ENCODE data around the gene GFPT1.

The GFPT1 gene

DNA sequence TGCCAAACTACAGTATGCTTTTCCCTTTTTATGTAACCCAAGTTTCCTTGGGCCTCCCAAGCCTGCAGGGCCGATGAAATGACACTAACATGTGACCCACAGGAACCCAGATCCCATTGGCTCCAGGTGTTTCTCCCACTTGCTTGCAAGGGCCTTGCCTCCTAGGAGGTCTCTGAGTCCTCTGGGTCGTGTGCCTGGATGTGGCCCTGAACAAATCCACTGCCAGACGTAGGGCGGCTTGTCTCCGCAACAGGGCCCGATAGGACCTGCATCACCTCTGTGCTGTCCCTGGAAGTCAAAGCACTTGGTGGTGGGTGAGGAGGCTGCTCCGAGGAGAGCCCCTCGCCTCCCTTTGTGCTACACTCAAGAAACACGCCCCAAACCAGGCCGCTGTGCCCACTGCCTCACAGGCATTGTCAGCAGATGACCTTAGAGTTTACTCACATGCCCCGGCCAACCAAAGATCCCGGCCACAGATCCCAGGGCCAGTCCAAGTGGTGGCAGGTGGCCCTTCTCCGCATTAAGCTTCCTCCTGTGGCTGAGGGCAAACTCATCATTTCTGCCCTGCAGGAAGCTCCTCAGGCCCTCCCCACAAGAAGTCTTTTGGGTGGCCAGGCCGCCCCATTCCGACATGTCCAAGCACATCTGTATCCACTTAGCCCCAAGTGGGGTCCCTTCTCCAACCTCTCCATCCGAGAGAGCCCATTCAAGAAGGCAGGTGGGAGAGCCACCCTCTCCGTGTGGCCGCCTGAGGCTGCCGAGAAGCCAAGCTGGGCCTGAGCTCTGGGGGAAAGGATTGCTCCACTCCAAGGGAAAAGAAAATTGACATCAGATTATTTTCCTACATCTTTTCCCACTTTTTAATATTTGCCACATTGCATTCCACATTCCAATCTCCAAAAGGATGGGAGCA, 76.7 kb downstream of the GFPT1 start:
- TF ChIP-seq, protein P1, sequence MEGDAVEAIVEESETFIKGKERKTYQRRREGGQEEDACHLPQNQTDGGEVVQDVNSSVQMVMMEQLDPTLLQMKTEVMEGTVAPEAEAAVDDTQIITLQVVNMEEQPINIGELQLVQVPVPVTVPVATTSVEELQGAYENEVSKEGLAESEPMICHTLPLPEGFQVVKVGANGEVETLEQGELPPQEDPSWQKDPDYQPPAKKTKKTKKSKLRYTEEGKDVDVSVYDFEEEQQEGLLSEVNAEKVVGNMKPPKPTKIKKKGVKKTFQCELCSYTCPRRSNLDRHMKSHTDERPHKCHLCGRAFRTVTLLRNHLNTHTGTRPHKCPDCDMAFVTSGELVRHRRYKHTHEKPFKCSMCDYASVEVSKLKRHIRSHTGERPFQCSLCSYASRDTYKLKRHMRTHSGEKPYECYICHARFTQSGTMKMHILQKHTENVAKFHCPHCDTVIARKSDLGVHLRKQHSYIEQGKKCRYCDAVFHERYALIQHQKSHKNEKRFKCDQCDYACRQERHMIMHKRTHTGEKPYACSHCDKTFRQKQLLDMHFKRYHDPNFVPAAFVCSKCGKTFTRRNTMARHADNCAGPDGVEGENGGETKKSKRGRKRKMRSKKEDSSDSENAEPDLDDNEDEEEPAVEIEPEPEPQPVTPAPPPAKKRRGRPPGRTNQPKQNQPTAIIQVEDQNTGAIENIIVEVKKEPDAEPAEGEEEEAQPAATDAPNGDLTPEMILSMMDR (conservative IDR thresholded peaks at IDR 0.05; ENCODE audit: low read depth, low read length) = no peak
- no peak overlapping the region for H3K4me3 ChIP-seq (ENCODE audit: low read length)
- DNase-seq (ENCODE audit: low read depth) = no peak

DNA sequence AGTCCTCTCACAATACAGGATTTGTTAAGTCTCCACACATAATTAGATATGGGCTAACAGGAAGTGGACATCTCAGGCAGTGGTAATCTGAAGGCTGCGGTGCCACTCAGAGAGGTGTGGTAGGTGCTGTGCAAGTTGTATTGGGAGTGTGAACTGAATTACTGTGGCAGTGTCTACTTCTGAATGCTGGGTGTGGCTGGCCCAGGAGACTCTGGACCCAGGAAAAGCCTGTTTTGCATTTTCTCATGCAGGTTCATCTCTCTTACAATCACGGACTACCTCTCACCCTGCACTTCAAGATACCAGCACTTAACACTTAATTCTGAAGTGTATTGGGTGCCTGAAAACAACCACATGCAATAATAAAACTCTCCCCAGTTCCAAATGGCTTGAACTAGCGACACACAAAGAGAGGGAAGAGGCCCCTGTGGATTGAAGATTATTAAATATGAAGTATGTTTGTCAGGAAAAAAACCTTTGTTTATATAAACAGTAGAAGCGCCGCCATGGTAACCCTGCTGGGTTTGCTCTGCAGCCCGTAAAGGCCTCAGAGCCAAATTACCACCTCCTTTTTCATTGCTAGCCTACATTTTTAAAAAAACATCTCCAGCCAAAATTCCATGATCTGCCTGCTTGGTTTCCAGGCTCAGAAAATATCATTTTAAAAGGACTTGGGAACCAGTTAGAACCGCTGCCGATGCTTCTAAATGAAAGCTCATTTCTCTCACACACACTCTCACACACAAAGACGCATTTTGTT, 77.5 kb downstream of the GFPT1 start:
- TF ChIP-seq, protein P1 (conservative IDR thresholded peaks at IDR 0.05; ENCODE audit: low read depth, low read length) = no peak
- DNase-seq (ENCODE audit: low read depth) = no peak
- no peak overlapping the region for H3K4me3 ChIP-seq (ENCODE audit: low read length)

DNA sequence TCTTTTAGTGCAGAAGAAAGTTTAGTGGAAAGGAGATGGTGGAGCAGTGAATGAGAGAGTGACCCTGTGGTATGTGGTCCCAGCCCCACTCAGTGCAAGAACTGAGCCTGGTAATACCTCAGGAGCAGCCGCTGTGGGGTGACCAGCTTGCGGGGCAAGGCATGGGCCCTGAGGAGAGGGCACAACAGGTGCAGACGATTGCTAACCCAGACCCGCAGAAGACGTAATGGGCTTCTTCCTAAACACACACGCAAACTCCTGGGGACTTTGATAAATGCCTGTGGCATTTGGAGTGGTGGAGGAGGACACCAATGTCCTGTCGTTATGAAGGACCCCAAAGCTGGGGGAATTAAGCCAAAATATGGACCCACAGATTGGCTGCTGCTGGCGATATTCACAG, 78.7 kb downstream of the GFPT1 start:
- DNase-seq (ENCODE audit: low read depth) = no peak
- TF ChIP-seq, protein P1 (conservative IDR thresholded peaks at IDR 0.05; ENCODE audit: low read depth, low read length) = no peak
- H3K4me3 ChIP-seq (ENCODE audit: low read length) = no peak overlapping the region

DNA sequence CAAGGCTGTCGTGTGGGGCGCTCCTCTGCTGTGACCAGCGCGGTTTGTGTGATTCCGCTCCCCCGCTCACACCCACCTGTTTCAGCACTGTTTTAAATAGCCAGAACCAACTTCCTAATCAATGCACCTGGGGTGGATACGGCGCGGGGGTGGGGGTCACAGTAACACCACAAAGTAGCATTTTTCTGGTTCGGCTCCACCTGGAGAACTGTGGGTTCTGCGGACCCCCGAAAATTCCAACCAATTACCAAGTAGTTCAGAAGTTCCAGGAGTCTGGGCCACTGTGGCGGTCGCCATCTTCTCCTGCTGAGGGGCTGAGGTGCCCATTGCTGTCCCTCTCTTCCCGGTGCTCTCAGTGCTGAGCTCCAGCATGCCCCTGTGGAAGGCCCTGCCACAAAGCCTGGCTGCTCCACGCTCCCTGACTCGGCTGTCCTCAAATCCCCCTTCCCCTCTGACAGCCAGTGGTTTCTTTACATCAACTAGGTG, 79.4 kb downstream of the GFPT1 start:
- DNase-seq (ENCODE audit: low read depth) = no peak
- TF ChIP-seq, protein P1 (conservative IDR thresholded peaks at IDR 0.05; ENCODE audit: low read depth, low read length) = no peak
- H3K4me3 ChIP-seq (ENCODE audit: low read length) = peak overlapping the region; percentile 62

DNA sequence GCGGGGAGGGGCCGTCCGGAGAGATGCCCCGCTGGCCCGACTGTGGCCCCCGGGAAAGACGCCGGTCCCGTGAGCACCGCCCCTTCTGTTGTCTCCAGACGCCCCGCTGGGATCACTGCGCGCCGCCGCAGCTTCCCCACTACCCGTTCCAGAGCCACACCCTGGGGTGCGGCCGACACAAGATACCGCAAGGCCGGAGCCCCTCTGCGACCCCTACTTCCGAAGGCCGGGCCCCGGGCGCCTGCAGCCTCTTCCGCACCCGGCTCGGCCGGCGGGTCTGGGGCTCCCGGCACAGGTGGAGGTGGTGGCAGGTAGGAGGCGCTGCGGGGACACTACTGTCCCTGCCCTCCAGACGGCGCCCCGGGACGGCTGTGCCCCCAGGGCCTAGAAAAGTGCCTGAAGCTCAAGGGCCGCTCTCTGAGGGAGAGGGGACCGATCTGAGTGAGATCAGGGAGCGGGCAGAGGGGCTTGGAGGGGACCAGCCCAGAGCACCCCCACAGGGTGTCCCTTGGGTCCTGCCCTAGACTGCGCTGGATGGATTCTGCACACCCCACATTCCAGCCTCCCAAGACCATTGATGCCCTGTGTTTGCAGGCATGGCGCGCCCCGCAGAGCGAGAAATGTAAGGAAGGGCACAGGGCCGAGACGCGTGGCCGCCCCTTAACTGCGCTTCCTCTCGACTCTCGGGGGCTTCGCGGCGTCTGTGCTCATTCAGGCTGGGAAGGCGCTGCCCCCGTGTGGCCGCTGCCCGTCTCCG, 80.0 kb downstream of the GFPT1 start:
- TF ChIP-seq, protein P1 (conservative IDR thresholded peaks at IDR 0.05; ENCODE audit: low read depth, low read length) = peak; percentile 87
- H3K4me3 ChIP-seq (ENCODE audit: low read length) = peak overlapping the region; percentile 62
- DNase-seq (ENCODE audit: low read depth) = no peak

DNA sequence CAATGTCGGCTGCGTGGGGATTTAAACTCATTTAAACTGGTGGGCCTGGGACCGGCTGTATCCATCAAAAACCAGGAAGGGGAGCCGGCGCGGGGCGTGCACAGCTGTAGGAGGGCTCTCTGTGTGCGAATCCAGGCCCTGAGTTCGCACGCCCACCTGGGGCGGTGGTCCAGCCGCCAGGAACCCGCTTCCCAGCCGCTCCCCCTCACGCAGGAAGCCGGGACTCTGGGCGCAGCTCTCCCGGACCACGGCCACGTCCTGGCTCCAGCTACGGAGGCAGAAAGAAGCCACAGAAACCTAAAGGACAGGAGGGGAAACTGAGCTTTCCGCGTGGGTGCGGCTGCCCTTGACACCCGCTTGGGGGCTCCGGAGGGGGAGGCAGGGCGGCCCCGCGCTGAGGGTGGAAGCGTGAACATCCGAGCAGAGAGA, 80.6 kb downstream of the GFPT1 start:
- no peak for DNase-seq (ENCODE audit: low read depth)
- peak overlapping the region; percentile 62 for H3K4me3 ChIP-seq (ENCODE audit: low read length)
- TF ChIP-seq, protein P1 (conservative IDR thresholded peaks at IDR 0.05; ENCODE audit: low read depth, low read length) = no peak
